ENCODE results near the gene CAPZB.
A peak's percentile ranks its signal among the peaks of the same experiment; 100 is the strongest.

Gene CAPZB

GRCh38 chr1:19360843-19361610 lies 124.3 kb downstream of the CAPZB start:
- FAIRE-seq = no peak

GRCh38 chr1:19360432-19360831 lies 124.9 kb downstream of the CAPZB start:
- FAIRE-seq = no peak

More at GRCh38 chr1:19360843-19361610, 124.3 kb downstream of the CAPZB start:
- DNase-seq (ENCODE audit: extremely low spot score, insufficient read length, low read depth) = no peak

GRCh38 chr1:19360016-19360415 lies 125.3 kb downstream of the CAPZB start:
- DNase-seq (ENCODE audit: extremely low spot score, insufficient read length, low read depth) (no peak), FAIRE-seq (no peak)

More at GRCh38 chr1:19360432-19360831, 124.9 kb downstream of the CAPZB start:
- no peak for DNase-seq (ENCODE audit: extremely low spot score, insufficient read length, low read depth)

GRCh38 chr1:19359357-19359756 lies 126.0 kb downstream of the CAPZB start:
- FAIRE-seq = no peak
- DNase-seq (ENCODE audit: extremely low spot score, insufficient read length, low read depth) = no peak

GRCh38 chr1:19358710-19359109 lies 126.6 kb downstream of the CAPZB start:
- no peak for DNase-seq (ENCODE audit: extremely low spot score, insufficient read length, low read depth)
- no peak for FAIRE-seq

GRCh38 chr1:19357299-19357986 lies 127.9 kb downstream of the CAPZB start:
- FAIRE-seq = no peak
- DNase-seq (ENCODE audit: extremely low spot score, insufficient read length, low read depth) = no peak

- DNase-seq (ENCODE audit: extremely low spot score, insufficient read length, low read depth) = no peak
- FAIRE-seq = no peak
These were observed 129.1 kb downstream of the CAPZB start for GRCh38 chr1:19356266-19356665.

- FAIRE-seq = no peak
- DNase-seq (ENCODE audit: extremely low spot score, insufficient read length, low read depth) = no peak
These were observed 130.8 kb downstream of the CAPZB start for GRCh38 chr1:19354531-19354981.

GRCh38 chr1:19353596-19353995 lies 131.7 kb downstream of the CAPZB start:
- DNase-seq (ENCODE audit: extremely low spot score, insufficient read length, low read depth) (no peak), FAIRE-seq (no peak)

- DNase-seq (ENCODE audit: extremely low spot score, insufficient read length, low read depth) = no peak
- FAIRE-seq = no peak
These were observed 132.5 kb downstream of the CAPZB start for GRCh38 chr1:19352839-19353238.

- no peak for DNase-seq (ENCODE audit: extremely low spot score, insufficient read length, low read depth)
- FAIRE-seq = no peak
These were observed 133.5 kb downstream of the CAPZB start for GRCh38 chr1:19351873-19352272.

- FAIRE-seq = no peak
- no peak for DNase-seq (ENCODE audit: extremely low spot score, insufficient read length, low read depth)
These were observed 134.8 kb downstream of the CAPZB start for GRCh38 chr1:19350566-19350965.

- FAIRE-seq (no peak), DNase-seq (ENCODE audit: extremely low spot score, insufficient read length, low read depth) (no peak)
These were observed 135.3 kb downstream of the CAPZB start for GRCh38 chr1:19349999-19350398.

GRCh38 chr1:19348441-19349198 lies 136.7 kb downstream of the CAPZB start:
- FAIRE-seq (no peak), DNase-seq (ENCODE audit: extremely low spot score, insufficient read length, low read depth) (no peak)

GRCh38 chr1:19347533-19348172 lies 137.7 kb downstream of the CAPZB start:
- FAIRE-seq (no peak), DNase-seq (ENCODE audit: extremely low spot score, insufficient read length, low read depth) (no peak)

- FAIRE-seq = no peak
- DNase-seq (ENCODE audit: extremely low spot score, insufficient read length, low read depth) = no peak
These were observed 139.3 kb downstream of the CAPZB start for GRCh38 chr1:19346026-19346425.

GRCh38 chr1:19345391-19345790 lies 139.9 kb downstream of the CAPZB start:
- FAIRE-seq (no peak), DNase-seq (ENCODE audit: extremely low spot score, insufficient read length, low read depth) (no peak)

GRCh38 chr1:19344831-19345230 lies 140.5 kb downstream of the CAPZB start:
- DNase-seq (ENCODE audit: extremely low spot score, insufficient read length, low read depth) (no peak), FAIRE-seq (no peak)

- FAIRE-seq (peak; percentile 29), DNase-seq (ENCODE audit: extremely low spot score, insufficient read length, low read depth) (peak; percentile 48)
These were observed 140.9 kb downstream of the CAPZB start for GRCh38 chr1:19344372-19344810.
